ENCODE results near the gene CDK10. TPM values are rescaled to one million over a fixed set of nuclear protein-coding genes. Genes with fewer than 3 reads are reported as not detected.

CDK10 gene
- total and polyA plus RNA-seq, 7 donors: 23.0 to 47.8 (median 31.5) TPM

GRCh38 chr16:89720551-89720812, 34.0 kb downstream of the CDK10 start:
- 1 to 2% (median 1%) methylated on average over 9 to 29 of the region's 29 CpGs for WGBS, 3 donors
- Histone ChIP-seq H3K4me1 (peaks cover 31% of the 10 kb centered on the region), H3K27me3 (ENCODE audit: insufficient read depth in 3 of 3, low read length in 2 of 3) (no peaks in the 10 kb centered on the region), H3K4me3 (peak overlapping the region; percentile 97), H3K9me3 (no peaks in the 10 kb centered on the region), H3K36me3 (ENCODE audit: insufficient read depth in 1 of 2, low read depth in 1 of 2) (peaks cover 3 to 35% of the 10 kb centered on the region in 2 donors), H3K27ac (peak overlapping the region; percentile 98)
- TF ChIP-seq CTCF (IDR thresholded peaks at IDR 0.05): no peak
- ATAC-seq (peak; percentile 22 to 44 (median 40)), DNase-seq (peak in 1 of 2 donors; percentile 45)
- intact Hi-C loops (cut with DNase I): no loop called here

DNA sequence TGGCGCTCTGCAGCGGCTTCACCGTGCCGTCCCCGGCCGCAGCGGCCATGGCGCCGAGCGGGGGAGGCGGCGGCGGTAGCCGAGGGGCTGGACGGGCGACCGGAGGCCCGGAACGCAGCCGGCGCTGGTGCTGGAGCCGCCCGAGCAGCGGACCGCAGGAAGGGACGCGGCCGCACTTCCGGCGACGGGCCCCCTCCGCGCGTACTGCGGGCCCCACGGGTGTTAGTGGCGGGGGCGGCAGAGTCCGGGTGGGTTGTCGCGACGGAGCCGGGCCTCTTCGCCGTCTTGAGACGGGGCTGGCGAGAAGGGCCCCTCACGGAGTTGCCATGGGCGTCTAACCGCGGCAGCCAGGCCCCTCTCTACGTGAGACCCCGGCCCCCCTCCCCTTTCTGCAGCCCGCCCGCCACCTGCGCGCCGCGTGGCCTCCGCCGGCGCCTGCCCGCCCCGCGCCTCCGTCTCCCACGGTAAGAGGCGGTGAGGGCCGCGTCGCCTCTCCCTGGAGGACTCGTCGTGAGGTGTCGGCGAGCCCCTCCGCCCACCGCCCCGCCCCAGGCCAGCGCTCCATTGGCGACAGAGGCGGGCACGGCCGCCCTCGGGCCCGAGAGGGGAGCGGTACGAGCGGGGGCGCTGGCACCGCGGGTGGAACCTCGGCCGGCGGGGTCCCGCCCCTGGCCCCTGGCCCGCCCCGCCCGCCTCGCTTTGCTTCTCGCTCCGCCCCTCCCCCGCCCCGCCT, 34.5 kb downstream of the CDK10 start, which contains the start of the genes VPS9D1 and ZNF276:
Gene VPS9D1 (minus strand): TSS at position 86 of the 733 bp plus-strand sequence. CDS start 37 bp downstream, at position 49.
Gene ZNF276 (plus strand): TSS at position 725 of the 733 bp plus-strand sequence. CDS start 104 bp downstream, outside the sequence.
- Histone ChIP-seq H3K36me3 (ENCODE audit: insufficient read depth in 1 of 2, low read depth in 1 of 2) (peaks cover 3 to 40% of the 10 kb centered on the region in 2 donors), H3K27ac (peak within 1 kb of the TSS; percentile 98), H3K4me1 (peaks cover 31% of the 10 kb centered on the region), H3K27me3 (ENCODE audit: insufficient read depth in 3 of 3, low read length in 2 of 3) (no peaks in the 10 kb centered on the region), H3K4me3 (peak within 1 kb of the TSS; percentile 97), H3K9me3 (no peaks in the 10 kb centered on the region)
- peak; percentile 88 to 94 (median 90) for ATAC-seq
- no peak for TF ChIP-seq CTCF (IDR thresholded peaks at IDR 0.05)
- peak; percentile 86 to 89 for DNase-seq
- intact Hi-C loops (cut with DNase I): loop anchor here in 1 of 2 donors (1.0 kb wide), 1 partner anchor 64 kb away; the partner anchor contains the start of genes CHMP1A and SPATA33
- 0 to 1% (median 0%) methylated on average over 40 to 103 of the region's 103 CpGs for WGBS, 3 donors

DNA sequence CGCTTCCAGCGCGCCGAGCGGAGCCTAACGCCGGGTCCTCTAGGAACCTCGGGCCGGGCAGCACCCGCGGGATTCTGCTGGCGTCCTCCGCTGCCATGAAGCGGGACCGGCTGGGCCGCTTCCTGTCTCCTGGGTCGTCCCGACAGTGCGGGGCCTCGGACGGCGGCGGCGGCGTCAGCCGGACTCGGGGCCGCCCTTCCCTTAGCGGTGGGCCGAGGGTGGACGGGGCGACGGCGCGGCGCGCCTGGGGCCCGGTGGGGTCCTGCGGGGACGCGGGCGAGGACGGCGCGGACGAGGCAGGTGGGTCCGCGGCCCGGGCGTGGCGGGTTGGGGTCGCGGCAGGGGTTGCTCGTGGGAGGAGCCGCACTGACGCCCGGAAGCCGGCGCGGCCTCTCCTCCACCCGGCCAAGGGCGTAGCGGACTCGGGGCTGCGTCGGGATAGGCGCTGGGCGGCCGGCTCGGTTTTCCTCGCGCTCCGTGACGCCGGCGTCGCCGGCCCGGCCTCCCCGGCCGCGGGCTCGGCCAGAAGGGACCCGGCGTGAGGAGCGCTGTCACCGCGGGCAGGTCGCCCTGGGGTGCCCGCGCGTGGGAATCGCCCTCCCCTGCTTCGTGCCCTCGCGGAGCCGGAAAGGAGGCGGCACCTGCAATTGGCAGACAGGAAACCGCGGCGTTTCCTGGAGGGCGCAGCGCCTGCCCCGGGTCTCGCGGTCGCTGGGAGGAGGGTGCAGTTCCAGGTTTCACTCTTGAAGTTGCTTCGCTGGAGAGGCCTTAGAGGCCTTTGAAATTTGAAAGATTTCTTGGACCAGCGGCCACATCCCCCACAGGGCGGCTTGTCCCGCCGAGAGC, 35.3 kb downstream of the CDK10 start:
- intact Hi-C loops (cut with DNase I): loop anchor here in 1 of 2 donors (1.0 kb wide), 1 partner anchor 64 kb away; the partner anchor contains the start of genes CHMP1A and SPATA33
- H3K4me3 ChIP-seq: peak overlapping the region; percentile 97
- ATAC-seq (peak; percentile 23 to 26 (median 24)), DNase-seq (peak; percentile 61 to 77)
- no peaks in the 10 kb centered on the region for H3K9me3 ChIP-seq
- H3K36me3 ChIP-seq (ENCODE audit: insufficient read depth in 1 of 2, low read depth in 1 of 2): peaks cover 3 to 44% of the 10 kb centered on the region in 2 donors
- H3K27me3 ChIP-seq (ENCODE audit: insufficient read depth in 3 of 3, low read length in 2 of 3): no peaks in the 10 kb centered on the region
- H3K27ac ChIP-seq: peak overlapping the region; percentile 98
- 1 to 4% (median 2%) methylated on average over 44 to 112 of the region's 112 CpGs for WGBS, 3 donors
- TF ChIP-seq CTCF (IDR thresholded peaks at IDR 0.05): no peak
- peaks cover 31% of the 10 kb centered on the region for H3K4me1 ChIP-seq

- peak; percentile 70 to 84 for DNase-seq
- Histone ChIP-seq H3K27me3 (ENCODE audit: insufficient read depth in 3 of 3, low read length in 2 of 3) (no peaks in the 10 kb centered on the region), H3K36me3 (ENCODE audit: insufficient read depth in 1 of 2, low read depth in 1 of 2) (peaks cover 3 to 53% of the 10 kb centered on the region in 2 donors), H3K9me3 (no peaks in the 10 kb centered on the region), H3K4me1 (peaks cover 31% of the 10 kb centered on the region), H3K27ac (peak overlapping the region; percentile 98), H3K4me3 (peak overlapping the region; percentile 97)
- WGBS, 3 donors: 48 to 55% (median 51%) methylated on average over 51 to 56 of the region's 56 CpGs
- TF ChIP-seq CTCF (IDR thresholded peaks at IDR 0.05): no peak
- ATAC-seq: peak in 2 of 4 donors; percentile 4 to 6
- intact Hi-C loops (cut with DNase I): no loop called here
These were observed 36.1 kb downstream of the CDK10 start for GRCh38 chr16:89722392-89723278.
